ENCODE measurements around the gene C14orf93. TPM values are rescaled to one million over a fixed set of nuclear protein-coding genes. Genes with fewer than 3 reads are reported as not detected.

Gene C14orf93
- total and polyA plus RNA-seq, 9 of the 15 experiments (the other 6 are each of a cell fraction or from before 2014, with no cell fraction given): 2.2 to 22.4 (median 16.1) TPM

- TF ChIP-seq PRDM10 (IDR thresholded peaks at IDR 0.05; ENCODE audit: partially characterized antibody) (peak; percentile 4), ZNF23 (CRISPR knock-in tag; IDR thresholded peaks at IDR 0.05) (no peak), THAP12 (CRISPR knock-in tag; IDR thresholded peaks at IDR 0.05) (peak; percentile 36; the same call in 1 of the 2 replicates)
Observed at GRCh38 chr14:23045419-23046357, 35.7 kb upstream of the C14orf93 start (continued).
